Breast epithelium (tissue), 4 donors: ENCODE measurements around the gene UBE3D. TPM values are rescaled to one million over a fixed set of nuclear protein-coding genes. Genes with fewer than 3 reads are reported as not detected.
"Not testable (repeated sequence)": the region's sequence is repeated elsewhere in the genome, so short reads cannot be mapped to it uniquely, and the experiment has no call there.

Experiments used
- DNase-seq, 2 donors: peaks; one replicate each; pipeline ENCODE4 v3.0.0-alpha.2; 2019; ENCODE audit warnings: low spot score in 2 of 2
- H3K27ac ChIP-seq, 2 donors: fragments of 200-600 bp; sonication (generic) in 1 of 2; one replicate each; pipeline ENCODE4 v1.5.1; 2016 to 2019; ENCODE audit warnings: mild to moderate bottlenecking in 1 of 2
- H3K27me3 ChIP-seq, 2 donors: fragments of 200-600 bp; sonication (generic) in 1 of 2; one replicate each; pipeline versions ENCODE4 v1.5.1 to v1.6.0; 2017 to 2019; ENCODE audit warnings: control low read depth in 1 of 2, mild to moderate bottlenecking in 1 of 2
- H3K36me3 ChIP-seq: fragments of 200-600 bp; one replicate; pipeline ENCODE4 v1.5.1; 2019
- H3K4me1 ChIP-seq, 2 donors: fragments of 200-600 bp; sonication (generic); one replicate each; pipeline ENCODE4 v1.5.1; 2016 to 2019; ENCODE audit warnings: control low read depth in 1 of 2
- H3K4me3 ChIP-seq, 3 donors: fragments of 200-600 bp; sonication (generic); 1 replicate in 2 of 3; 2 replicates in 1 of 3; pipeline ENCODE4 v1.5.1; 2016 to 2019; ENCODE audit warnings: mild to moderate bottlenecking in 3 of 3, moderate library complexity in 2 of 3
- H3K9me3 ChIP-seq, 2 donors: fragments of 200-600 bp; sonication (generic) in 1 of 2; one replicate each; pipeline ENCODE4 v1.5.1; 2016 to 2019; ENCODE audit warnings: control low read depth in 1 of 2
- CTCF ChIP-seq, 3 donors: fragments of 450-650 bp; IDR thresholded peaks; one replicate each; pipeline ENCODE4 v1.5.1; 2016 to 2017; ENCODE audit warnings: antibody characterized with exemption in 3 of 3, mild to moderate bottlenecking in 3 of 3, moderate library complexity in 3 of 3
- POLR2A ChIP-seq: fragments of 450-650 bp; IDR thresholded peaks from one replicate; pipeline ENCODE4 v1.6.1; 2016; ENCODE audit warnings: antibody characterized with exemption, mild to moderate bottlenecking, moderate library complexity
- POLR2AphosphoS5 ChIP-seq, 3 donors: sonication (generic); formaldehyde crosslinking; IDR thresholded peaks; one replicate each; pipeline ENCODE4 v1.6.1; 2017; ENCODE audit warnings: antibody characterized with exemption in 3 of 3
- intact Hi-C: fragments of 100-400 bp; cut with DNase I; formaldehyde crosslinking; loops from one replicate; pipeline ENCODE4 v1.15.1; 2023; ENCODE audit warnings: low total_unique reads
- total RNA-seq, 3 donors: library from RNA; depleted of rRNA; stranded (reverse); fragments of >200 nt; gene quantifications; one replicate each; pipeline ENCODE4 v1.1.0, GENCODE V29; 2016

The UBE3D gene
- total RNA-seq, 3 donors from 2014 or later: 8.8 to 14.7 (median 13.5) TPM

GRCh38 chr6:83044091-83044768, 21.4 kb downstream of the UBE3D start:
- Histone ChIP-seq H3K27ac (no peak overlapping the region), H3K4me1 (no peaks in the 10 kb centered on the region), H3K9me3 (no peaks in the 10 kb centered on the region), H3K36me3 (no peaks in the 10 kb centered on the region), H3K27me3 (no peaks in the 10 kb centered on the region), H3K4me3 (no peak overlapping the region)
- intact Hi-C loops: no loop called here
- DNase-seq: no peak
- no peak for TF ChIP-seq POLR2A
- TF ChIP-seq CTCF (IDR thresholded peaks at IDR 0.05): no peak
- no peak for TF ChIP-seq POLR2AphosphoS5 (IDR thresholded peaks at IDR 0.05)

GRCh38 chr6:83042467-83043053, 23.1 kb downstream of the UBE3D start:
- TF ChIP-seq POLR2A (no peak), CTCF (IDR thresholded peaks at IDR 0.05) (no peak), POLR2AphosphoS5 (IDR thresholded peaks at IDR 0.05) (no peak)
- H3K4me1 ChIP-seq: no peaks in the 10 kb centered on the region
- H3K36me3 ChIP-seq: no peaks in the 10 kb centered on the region
- no peak overlapping the region for H3K27ac ChIP-seq
- intact Hi-C loops: no loop called here
- H3K27me3 ChIP-seq: no peaks in the 10 kb centered on the region
- no peak overlapping the region for H3K4me3 ChIP-seq
- no peaks in the 10 kb centered on the region for H3K9me3 ChIP-seq
- no peak for DNase-seq

GRCh38 chr6:83038246-83038645, 27.4 kb downstream of the UBE3D start:
- Histone ChIP-seq H3K4me1 (no peaks in the 10 kb centered on the region), H3K9me3 (no peaks in the 10 kb centered on the region), H3K4me3 (no peak overlapping the region), H3K27ac (no peak overlapping the region), H3K36me3 (no peaks in the 10 kb centered on the region), H3K27me3 (no peaks in the 10 kb centered on the region)
- no peak for DNase-seq
- intact Hi-C loops: no loop called here
- TF ChIP-seq POLR2A (no peak), POLR2AphosphoS5 (IDR thresholded peaks at IDR 0.05) (no peak), CTCF (IDR thresholded peaks at IDR 0.05) (no peak)

GRCh38 chr6:83031689-83032088, 34.0 kb downstream of the UBE3D start:
- H3K9me3 ChIP-seq: peaks cover 9% of the 10 kb centered on the region in 2 donors
- no peaks in the 10 kb centered on the region for H3K36me3 ChIP-seq
- no peaks in the 10 kb centered on the region for H3K27me3 ChIP-seq
- DNase-seq: no peak
- intact Hi-C loops: no loop called here
- no peak overlapping the region for H3K27ac ChIP-seq
- no peak overlapping the region for H3K4me3 ChIP-seq
- TF ChIP-seq POLR2AphosphoS5 (IDR thresholded peaks at IDR 0.05) (no peak), POLR2A (no peak), CTCF (IDR thresholded peaks at IDR 0.05) (no peak)
- no peaks in the 10 kb centered on the region for H3K4me1 ChIP-seq

GRCh38 chr6:83019741-83020140, 45.9 kb downstream of the UBE3D start:
- Histone ChIP-seq H3K9me3 (peaks cover 0 to 12% of the 10 kb centered on the region in 2 donors), H3K4me3 (no peak overlapping the region), H3K27ac (no peak overlapping the region), H3K27me3 (no peaks in the 10 kb centered on the region), H3K36me3 (no peaks in the 10 kb centered on the region), H3K4me1 (no peaks in the 10 kb centered on the region)
- intact Hi-C loops: no loop called here
- no peak for TF ChIP-seq CTCF (IDR thresholded peaks at IDR 0.05)
- TF ChIP-seq POLR2A: no peak
- TF ChIP-seq POLR2AphosphoS5 (IDR thresholded peaks at IDR 0.05): no peak
- DNase-seq: no peak

GRCh38 chr6:83011131-83011530, 54.5 kb downstream of the UBE3D start:
- intact Hi-C loops, H3K4me3 ChIP-seq, H3K27me3 ChIP-seq, H3K4me1 ChIP-seq, DNase-seq, H3K36me3 ChIP-seq, H3K27ac ChIP-seq: not testable (repeated sequence)
- H3K9me3 ChIP-seq: peaks cover 0 to 16% of the 10 kb centered on the region in 2 donors
